H1 (cell line): ENCODE results near the gene PSMD13. TPM values are rescaled to one million over a fixed set of nuclear protein-coding genes. Genes with fewer than 3 reads are reported as not detected.

Experiments
- CTCF ChIA-PET: fragments of 300-600 bp; sonication (Branson Sonifier 250); formaldehyde crosslinking; loops from one replicate; lab custom pipeline; 2021; ENCODE audit not compliant: partially characterized antibody; lab: Charles Lee
- POLR2A ChIA-PET: fragments of 300-600 bp; sonication (Branson Sonifier 250); formaldehyde crosslinking; loops from one replicate; lab custom pipeline; 2021; ENCODE audit warnings: inconsistent platforms; ENCODE audit not compliant: partially characterized antibody; lab: Charles Lee
- DNase-seq, 2 experiments: peaks; one replicate each; pipeline versions ENCODE4 v3.0.0 to v3.0.0-alpha.2; 2010 to 2022; ENCODE audit warnings: low spot score in 2 of 2, low read depth in 1 of 2, mixed read lengths in 1 of 2
- FAIRE-seq: peaks from 2 replicates; lab custom pipeline; 2011; peaks lifted over from hg19 to GRCh38; lab: Jason Lieb, UNC
- H2AFZ ChIP-seq: 2 replicates; pipeline ENCODE4 v1.8.1; 2012; ENCODE audit warnings: low read length, inconsistent platforms
- H2AK5ac ChIP-seq: 2 replicates; pipeline ENCODE4 v1.6.1; 2013; ENCODE audit warnings: low read depth, low read length
- H2BK120ac ChIP-seq: replicated peaks from 2 replicates; pipeline ENCODE3; 2013; ENCODE audit warnings: low read depth, low read length, inconsistent platforms
- H2BK12ac ChIP-seq: 2 replicates; pipeline ENCODE4 v1.6.1; 2013; ENCODE audit warnings: low read depth, low read length
- H2BK15ac ChIP-seq: 2 replicates; pipeline ENCODE4 v1.6.1; 2013; ENCODE audit warnings: low read length
- H2BK20ac ChIP-seq: 2 replicates; pipeline ENCODE4 v1.6.1; 2013; ENCODE audit warnings: low read length
- H2BK5ac ChIP-seq: 2 replicates; pipeline ENCODE4 v1.6.1; 2013; ENCODE audit warnings: low read depth, low read length
- H3K14ac ChIP-seq: 2 replicates; pipeline ENCODE4 v1.6.1; 2013; ENCODE audit warnings: inconsistent platforms; ENCODE audit not compliant: insufficient read length
- H3K18ac ChIP-seq: 2 replicates; pipeline ENCODE4 v1.6.1; 2013; ENCODE audit warnings: low read length; ENCODE audit errors: extremely low read depth
- H3K23ac ChIP-seq: 2 replicates; pipeline ENCODE4 v1.6.1; 2013; ENCODE audit warnings: inconsistent platforms; ENCODE audit not compliant: insufficient read length
- H3K23me2 ChIP-seq: 2 replicates; pipeline ENCODE4 v1.6.1; 2013; ENCODE audit warnings: low read depth, low read length
- H3K27ac ChIP-seq: 2 replicates; pipeline ENCODE4 v1.6.1; 2011; ENCODE audit warnings: low read depth, low read length, inconsistent platforms
- H3K27me3 ChIP-seq, 4 experiments: replicated peaks in 1 of 4; 1 replicate in 1 of 4; 2 replicates in 3 of 4; pipeline versions ENCODE4 v1.6.1 to v1.8.1; 2011 to 2013; ENCODE audit warnings: low read length in 3 of 4, mild to moderate bottlenecking in 3 of 4, inconsistent platforms in 2 of 4, mixed read lengths in 2 of 4, moderate library complexity in 1 of 4; ENCODE audit not compliant: control insufficient read depth in 3 of 4, insufficient read depth in 3 of 4; ENCODE audit errors: extremely low read depth in 1 of 4
- H3K36me3 ChIP-seq, 4 experiments: 2 replicates each; pipeline versions ENCODE4 v1.6.1 to v1.8.1; 2011 to 2013; ENCODE audit warnings: mild to moderate bottlenecking in 4 of 4, low read length in 3 of 4, moderate library complexity in 2 of 4, control low read depth in 1 of 4, inconsistent platforms in 1 of 4; ENCODE audit not compliant: insufficient read depth in 4 of 4, control insufficient read depth in 2 of 4
- H3K4ac ChIP-seq: replicated peaks from 2 replicates; pipeline ENCODE3; 2013; ENCODE audit warnings: low read length, low read depth, mixed read lengths, inconsistent platforms; ENCODE audit not compliant: insufficient read length
- H3K4me1 ChIP-seq, 4 experiments: replicated peaks in 1 of 4; 1 replicate in 1 of 4; 2 replicates in 3 of 4; pipeline versions ENCODE4 v1.6.1 to v1.8.1; 2011 to 2013; ENCODE audit warnings: low read length in 3 of 4, inconsistent platforms in 2 of 4, mixed read lengths in 1 of 4; ENCODE audit not compliant: insufficient read depth in 4 of 4, control insufficient read depth in 3 of 4
- H3K4me2 ChIP-seq, 2 experiments: 2 replicates each; pipeline versions ENCODE4 v1.6.1 to v1.8.1; 2011 to 2013; ENCODE audit warnings: low read depth in 2 of 2, low read length in 2 of 2, control low read depth in 1 of 2, inconsistent platforms in 1 of 2, mild to moderate bottlenecking in 1 of 2; ENCODE audit not compliant: insufficient read depth in 1 of 2
- H3K4me3 ChIP-seq, 4 experiments: fragments of 200-600, 300-600 bp in 1 of 4; sonication (generic), shearing (Covaris generic), sonication (Bioruptor Twin) in 1 of 4; 2 replicates each; pipeline versions ENCODE4 v1.5.1 to v1.8.1; 2011 to 2016; ENCODE audit warnings: low read length in 4 of 4, low read depth in 3 of 4, control low read depth in 2 of 4, inconsistent platforms in 2 of 4, mild to moderate bottlenecking in 2 of 4, mixed read lengths in 1 of 4, moderate library complexity in 1 of 4; ENCODE audit not compliant: insufficient read depth in 2 of 4; ENCODE audit errors: extremely low read depth in 1 of 4
- H3K56ac ChIP-seq: replicated peaks from 2 replicates; pipeline ENCODE3; 2013; ENCODE audit warnings: low read depth, mild to moderate bottlenecking, mixed read lengths, low read length, inconsistent platforms; ENCODE audit not compliant: insufficient read length
- H3K79me1 ChIP-seq: 2 replicates; pipeline ENCODE4 v1.6.1; 2013; ENCODE audit warnings: low read depth, low read length, control low read depth
- H3K79me2 ChIP-seq, 2 experiments: 2 replicates each; pipeline versions ENCODE4 v1.6.1 to v1.8.1; 2012 to 2013; ENCODE audit warnings: low read length in 2 of 2, mild to moderate bottlenecking in 2 of 2, inconsistent platforms in 1 of 2; ENCODE audit not compliant: insufficient read depth in 2 of 2, control insufficient read depth in 1 of 2
- H3K9ac ChIP-seq, 4 experiments: replicated peaks in 1 of 4; 1 replicate in 1 of 4; 2 replicates in 3 of 4; pipeline versions ENCODE4 v1.6.1 to v1.8.1; 2011 to 2013; ENCODE audit warnings: low read depth in 3 of 4, low read length in 3 of 4, control low read depth in 2 of 4, mild to moderate bottlenecking in 2 of 4, moderate library complexity in 2 of 4, inconsistent platforms in 1 of 4; ENCODE audit errors: extremely low read depth in 1 of 4
- H3K9me3 ChIP-seq, 2 experiments: 2 replicates each; pipeline versions ENCODE4 v1.6.1 to v1.8.1; 2012 to 2013; ENCODE audit warnings: mild to moderate bottlenecking in 2 of 2, moderate library complexity in 2 of 2, control low read depth in 1 of 2, inconsistent platforms in 1 of 2, low read depth in 1 of 2, low read length in 1 of 2, mixed read lengths in 1 of 2; ENCODE audit not compliant: insufficient read depth in 2 of 2
- H4K20me1 ChIP-seq, 2 experiments: replicated peaks in 1 of 2; 2 replicates each; pipeline versions ENCODE3 to v1.8.1; 2011 to 2013; ENCODE audit warnings: inconsistent platforms in 2 of 2, low read length in 2 of 2, mild to moderate bottlenecking in 1 of 2; ENCODE audit not compliant: insufficient read depth in 2 of 2, control insufficient read depth in 1 of 2
- H4K5ac ChIP-seq: 2 replicates; pipeline ENCODE4 v1.6.1; 2013; ENCODE audit warnings: low read length, low read depth, mixed read lengths, inconsistent platforms; ENCODE audit not compliant: insufficient read length
- H4K8ac ChIP-seq: 2 replicates; pipeline ENCODE4 v1.8.0; 2013; ENCODE audit warnings: mild to moderate bottlenecking, moderate library complexity, low read length, inconsistent platforms; ENCODE audit not compliant: insufficient read depth; ENCODE audit errors: extremely low read depth
- H4K91ac ChIP-seq: replicated peaks from 2 replicates; pipeline ENCODE3; 2013; ENCODE audit warnings: low read length, mixed read lengths, inconsistent platforms; ENCODE audit not compliant: insufficient read length
- ASH2L ChIP-seq: fragments of 200-600, 300-600 bp; sonication (generic); IDR thresholded peaks from one replicate; pipeline ENCODE4 v1.7.1; 2017; ENCODE audit warnings: low read length
- BCL11A ChIP-seq, 2 experiments: IDR thresholded peaks; one replicate each; pipeline ENCODE4 v1.6.1; 2011; ENCODE audit warnings: low read depth in 2 of 2, low read length in 2 of 2, mild to moderate bottlenecking in 2 of 2
- E2F6 ChIP-seq: IDR thresholded peaks from 2 replicates; pipeline ENCODE4 v1.6.1; 2012; ENCODE audit warnings: inconsistent platforms
- EZH2 ChIP-seq: fragments of 200-600 bp; sonication (generic); IDR thresholded peaks from 2 replicates; pipeline ENCODE4 v1.7.1; 2012; ENCODE audit warnings: low read depth, mild to moderate bottlenecking, moderate library complexity, low read length, inconsistent platforms; ENCODE audit not compliant: severe bottlenecking
- HDAC2 ChIP-seq, 2 experiments: fragments of 300-600 bp in 1 of 2; sonication (generic) in 1 of 2; IDR thresholded peaks; 2 replicates each; pipeline ENCODE4 v1.6.1; 2011 to 2012; ENCODE audit warnings: low read depth in 2 of 2, low read length in 2 of 2, mild to moderate bottlenecking in 2 of 2, moderate library complexity in 2 of 2, borderline replicate concordance in 1 of 2, inconsistent platforms in 1 of 2
- HDAC6 ChIP-seq: IDR thresholded peaks from one replicate; pipeline ENCODE4 v1.7.1; 2012; ENCODE audit warnings: low read depth, mild to moderate bottlenecking, inconsistent platforms, low read length, moderate library complexity
- JUN ChIP-seq: IDR thresholded peaks from 2 replicates; pipeline ENCODE4 v1.6.1; 2011; ENCODE audit warnings: low read depth, mild to moderate bottlenecking, improper control_type of control experiment, low read length
- KDM1A ChIP-seq: fragments of 200-600, 300-600 bp; sonication (generic); IDR thresholded peaks from 2 replicates; pipeline ENCODE4 v1.7.1; 2016; ENCODE audit warnings: mild to moderate bottlenecking, low read length, borderline replicate concordance
- MAX ChIP-seq: IDR thresholded peaks from 2 replicates; pipeline ENCODE4 v1.6.1; 2012; ENCODE audit warnings: inconsistent platforms
- POLR2A ChIP-seq, 2 experiments: IDR thresholded peaks; 1 replicate in 1 of 2; 2 replicates in 1 of 2; pipeline ENCODE4 v1.6.1; 2011; ENCODE audit warnings: low read depth in 2 of 2, low read length in 2 of 2, mild to moderate bottlenecking in 2 of 2; ENCODE audit errors: control extremely low read depth in 1 of 2
- POLR2AphosphoS5 ChIP-seq: IDR thresholded peaks from 2 replicates; pipeline ENCODE4 v1.6.1; 2011; ENCODE audit warnings: low read depth, low read length
- RBBP5 ChIP-seq: IDR thresholded peaks from 2 replicates; pipeline ENCODE4 v1.7.1; 2012; ENCODE audit warnings: low read depth, mild to moderate bottlenecking, inconsistent platforms, low read length, moderate library complexity, borderline replicate concordance
- TCF12 ChIP-seq: IDR thresholded peaks from 2 replicates; pipeline ENCODE4 v1.6.1; 2011; ENCODE audit warnings: low read depth, mild to moderate bottlenecking, low read length
- ZNF274 ChIP-seq: IDR thresholded peaks from 2 replicates; pipeline ENCODE4 v1.7.0; 2012; ENCODE audit warnings: low read length, borderline replicate concordance; ENCODE audit errors: extremely low read depth
- WGBS, 2 experiments: shearing (Covaris generic) in 1 of 2; methylation state at CpG; one replicate each; pipeline versions ENCODE4 v1.1.6 to v1.1.7; 2013 to 2015; ENCODE audit warnings: low lambda C conversion rate in 2 of 2, mixed read lengths in 2 of 2, inconsistent platforms in 1 of 2, low coverage in 1 of 2, missing lambda C conversion rate in 1 of 2; ENCODE audit not compliant: insufficient replicate concordance in 2 of 2, insufficient coverage in 1 of 2, insufficient read length in 1 of 2; ENCODE audit errors: extremely low coverage in 1 of 2, missing lambda C conversion rate in 1 of 2; 5-methylcytosine and 5-hydroxymethylcytosine counted together
- polyA plus RNA-seq, 7 experiments: library from polyadenylated mRNA; depleted of rRNA in 3 of 7; stranded (reverse) in 5 of 7; unstranded in 2 of 7; fragments of >200 nt in 5 of 7; fragments of 200-250 nt in 2 of 7; gene quantifications; 1 replicate in 5 of 7; 2 replicates in 1 of 7; 4 replicates in 1 of 7; pipeline versions ENCODE4 v1.2.1 to v1.2.3, GENCODE V29; 2011 to 2013; ENCODE audit warnings: missing spikeins in 2 of 7, mixed read lengths in 2 of 7
- total RNA-seq: library from RNA; stranded (reverse); fragmentation: NEBNext Ultra II Directional; extraction: Animal tissue kit (Norgen Biotek cat#: 25700); gene quantifications from 2 replicates; pipeline ENCODE4 v1.2.1, GENCODE V29; 2021

Gene PSMD13
- total and polyA plus RNA-seq, 2 of the 8 experiments (the other 6 are each of a cell fraction or from before 2014, with no cell fraction given), result 121 to 141 TPM

- Histone ChIP-seq H3K56ac (no peak overlapping the region), H4K5ac (no peak overlapping the region), H4K20me1 (no peaks in the 10 kb centered on the region), H3K23me2 (no peaks in the 10 kb centered on the region), H3K79me1 (no peaks in the 10 kb centered on the region; the same call in 1 of the 2 replicates), H2BK5ac (no peak overlapping the region), H3K4ac (no peak overlapping the region), H3K4me1 (no peaks in the 10 kb centered on the region), H2BK20ac (no peak overlapping the region), H2BK15ac (no peak overlapping the region), H2AFZ (no peak overlapping the region), H3K36me3 (no peaks in the 10 kb centered on the region; a peak in 2 of 8 replicates), H4K8ac (no peak overlapping the region), H2AK5ac (no peak overlapping the region), H3K4me3 (no peak overlapping the region), H3K27ac (no peak overlapping the region), H2BK12ac (no peak overlapping the region), H3K18ac (no peak overlapping the region), H3K4me2 (no peak overlapping the region), H3K79me2 (peaks cover 0 to 7% of the 10 kb centered on the region in 2 experiments; a peak in 1 of 4 replicates), H3K9ac (no peak overlapping the region), H3K27me3 (no peaks in the 10 kb centered on the region), H3K9me3 (no peaks in the 10 kb centered on the region), H2BK120ac (no peak overlapping the region), H3K14ac (no peak overlapping the region), H3K23ac (no peak overlapping the region), H4K91ac (no peak overlapping the region)
- 91% methylated on average over 7 of the region's 7 CpGs; no CpG with 5 or more reads in 1 of the 2 experiments for WGBS, 2 experiments
- DNase-seq (no peak), FAIRE-seq (no peak)
- ChIA-PET POLR2A (interaction anchor here (1.5 to 1.6 kb wide), 2 partner anchors 8 to 15 kb away, joined by 4 to 6 read pairs; no protein-coding TSS in a partner anchor), CTCF (interaction anchor here (0.9 to 1.4 kb wide), 3 partner anchors 26 to 192 kb away, joined by 3 to 5 read pairs (median 3); no protein-coding TSS in a partner anchor)
- TF ChIP-seq TCF12, result no peak
- TF ChIP-seq EZH2, result no peak
- TF ChIP-seq ZNF274, result no peak
- no peak for TF ChIP-seq ASH2L
- TF ChIP-seq RBBP5, result no peak
- TF ChIP-seq JUN, result no peak
- no peak for TF ChIP-seq POLR2AphosphoS5
- no peak for TF ChIP-seq BCL11A (IDR thresholded peaks at IDR 0.05; ENCODE audit: low read depth in 2 of 2, low read length in 2 of 2)
- no peak for TF ChIP-seq HDAC6
- no peak for TF ChIP-seq HDAC2 (IDR thresholded peaks at IDR 0.05; ENCODE audit: borderline replicate concordance in 1 of 2, low read depth in 2 of 2, low read length in 2 of 2)
- TF ChIP-seq E2F6, result no peak
- TF ChIP-seq MAX, result no peak
- no peak for TF ChIP-seq KDM1A
- TF ChIP-seq POLR2A (IDR thresholded peaks at IDR 0.05; ENCODE audit: control extremely low read depth in 1 of 2, low read depth in 2 of 2, low read length in 2 of 2), result no peak
Measured at GRCh38 chr11:224424-224823, 12.4 kb upstream of the PSMD13 start.
